ENCODE data around the gene SMAD6.
A peak's percentile ranks its signal among the peaks of the same experiment; 100 is the strongest.

Gene SMAD6

DNA sequence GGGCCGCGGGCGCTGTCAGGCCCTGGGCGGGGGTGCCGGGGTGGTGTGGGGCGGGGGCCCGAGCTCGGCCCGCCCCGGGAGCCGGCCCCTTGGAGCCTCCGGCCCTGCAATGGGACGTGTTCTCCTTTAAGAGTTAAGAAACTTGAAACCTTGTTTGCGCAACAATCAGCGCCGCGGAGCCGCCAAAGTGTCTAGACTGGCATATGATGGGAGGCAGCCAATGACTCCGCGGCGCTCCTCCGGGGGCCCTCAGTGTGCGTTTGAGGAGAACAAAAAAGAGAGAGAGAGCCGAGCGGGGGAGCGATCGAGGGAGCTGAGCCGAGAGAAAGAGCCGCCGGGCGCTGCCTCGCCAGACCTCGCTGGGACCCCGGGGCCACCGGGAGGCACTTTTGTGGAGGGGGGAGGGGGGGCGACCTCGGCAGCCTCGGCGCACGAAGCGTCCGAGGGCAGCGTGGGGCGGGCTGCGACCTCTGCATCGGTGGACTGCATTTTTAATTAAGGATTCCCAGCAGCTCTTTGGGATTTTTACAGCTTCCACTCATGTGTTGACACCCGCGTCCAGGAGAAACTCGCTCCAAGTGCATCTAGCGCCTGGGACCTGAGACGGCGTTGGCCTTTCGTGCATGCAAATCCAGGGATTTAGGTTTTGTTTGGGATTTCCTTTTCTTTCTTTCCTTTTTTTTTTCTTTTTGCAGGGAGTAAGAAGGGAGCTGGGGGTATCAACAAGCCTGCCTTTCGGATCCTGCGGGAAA is at the start of gene SMAD6:
SMAD6 (plus strand) TSS at position 202 of the 752 bp plus-strand sequence. CDS start 1,023 bp downstream, outside the sequence.
- peak; percentile 100 for DNase-seq (ENCODE audit: low spot score in 2 of 2)
- H3K4me1 ChIP-seq: peaks cover 39% of the 10 kb centered on the region
- 0 out of 2 replicates have a peak, but pooled peaks cover 7% of the 10 kb centered on the region for H3K36me3 ChIP-seq (replicated peaks)
- H3K27me3 ChIP-seq (ENCODE audit: low read depth): no peaks in the 10 kb centered on the region
- peak within 1 kb of the TSS; percentile 60 for H3K4me3 ChIP-seq
- H3K9me3 ChIP-seq: no peaks in the 10 kb centered on the region
- in situ Hi-C loops (cut with MboI; ENCODE audit: low sequenced_read_pairs): no loop called here

DNA sequence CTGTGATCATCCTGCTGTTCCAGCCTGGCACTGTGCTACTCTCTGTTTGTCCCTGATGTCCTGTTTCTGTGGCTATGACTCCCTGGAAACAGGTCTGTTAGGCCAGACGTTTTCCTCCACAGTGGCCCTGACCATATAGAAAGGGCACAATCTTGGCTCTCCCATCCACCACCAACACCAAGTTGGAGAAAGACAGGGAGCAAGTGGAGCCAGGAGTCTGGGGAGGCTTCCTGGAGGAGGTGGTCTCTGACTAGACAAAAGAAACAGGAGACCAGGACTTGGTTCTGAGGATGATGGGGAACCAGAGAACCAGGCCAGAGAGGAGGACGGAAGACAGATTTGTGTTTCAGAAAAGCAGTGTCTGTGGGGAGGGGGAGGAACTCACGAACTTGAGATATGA is 49.2 kb upstream of the SMAD6 start:
- no peak overlapping the region for H3K4me3 ChIP-seq
- H3K9me3 ChIP-seq: no peaks in the 10 kb centered on the region
- no peaks in the 10 kb centered on the region for H3K36me3 ChIP-seq (replicated peaks)
- in situ Hi-C loops (cut with MboI; ENCODE audit: low sequenced_read_pairs): no loop called here
- no peak for DNase-seq (ENCODE audit: low spot score in 2 of 2)
- H3K4me1 ChIP-seq: no peaks in the 10 kb centered on the region
- no peaks in the 10 kb centered on the region for H3K27me3 ChIP-seq (ENCODE audit: low read depth)

DNA sequence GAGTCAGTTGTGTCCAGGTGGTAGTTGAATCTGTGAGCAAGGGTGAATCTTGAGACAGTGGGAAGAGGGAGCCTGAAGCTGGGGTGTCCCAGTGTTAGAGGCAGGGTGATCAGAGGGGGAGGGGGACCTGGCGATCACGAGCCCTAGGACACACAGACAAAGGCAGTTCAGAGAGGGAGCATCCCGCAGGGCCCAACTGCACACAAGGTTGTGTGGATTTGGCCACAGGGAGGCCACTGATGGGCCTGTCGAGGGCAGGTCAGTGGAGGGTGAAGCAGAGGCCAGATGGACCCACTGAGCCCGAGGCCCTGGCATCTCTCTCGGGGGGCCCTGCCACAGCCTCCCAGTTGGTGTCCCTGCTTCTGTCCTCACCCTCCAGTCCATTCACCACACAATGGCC is 48.6 kb upstream of the SMAD6 start:
- Histone ChIP-seq H3K27me3 (ENCODE audit: low read depth) (no peaks in the 10 kb centered on the region), H3K36me3 (replicated peaks) (no peaks in the 10 kb centered on the region), H3K9me3 (no peaks in the 10 kb centered on the region), H3K4me1 (no peaks in the 10 kb centered on the region), H3K4me3 (no peak overlapping the region)
- in situ Hi-C loops (cut with MboI; ENCODE audit: low sequenced_read_pairs): no loop called here
- no peak for DNase-seq (ENCODE audit: low spot score in 2 of 2)

DNA sequence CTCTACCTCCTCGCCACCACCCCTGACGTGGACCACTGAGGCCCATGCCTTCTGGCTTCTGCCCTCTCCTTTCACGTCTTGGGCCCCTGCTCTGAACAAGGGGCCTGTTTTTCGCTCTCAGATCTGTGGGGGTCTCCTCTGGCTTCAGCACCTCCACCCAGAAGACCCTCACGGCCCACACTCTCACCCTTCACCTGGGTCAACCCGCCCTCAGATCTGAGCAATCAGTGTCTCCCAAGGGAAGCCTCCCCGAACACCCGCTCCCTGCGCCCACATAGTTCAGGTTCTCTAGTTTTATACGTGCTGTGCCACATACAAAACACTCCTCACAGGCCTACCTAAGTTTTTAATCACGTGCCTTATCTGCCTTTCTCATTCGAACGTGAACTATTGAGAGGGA is 48.2 kb upstream of the SMAD6 start:
- in situ Hi-C loops (cut with MboI; ENCODE audit: low sequenced_read_pairs): no loop called here
- no peaks in the 10 kb centered on the region for H3K4me1 ChIP-seq
- no peak overlapping the region for H3K4me3 ChIP-seq
- H3K27me3 ChIP-seq (ENCODE audit: low read depth): no peaks in the 10 kb centered on the region
- H3K36me3 ChIP-seq (replicated peaks): no peaks in the 10 kb centered on the region
- no peaks in the 10 kb centered on the region for H3K9me3 ChIP-seq
- no peak for DNase-seq (ENCODE audit: low spot score in 2 of 2)

DNA sequence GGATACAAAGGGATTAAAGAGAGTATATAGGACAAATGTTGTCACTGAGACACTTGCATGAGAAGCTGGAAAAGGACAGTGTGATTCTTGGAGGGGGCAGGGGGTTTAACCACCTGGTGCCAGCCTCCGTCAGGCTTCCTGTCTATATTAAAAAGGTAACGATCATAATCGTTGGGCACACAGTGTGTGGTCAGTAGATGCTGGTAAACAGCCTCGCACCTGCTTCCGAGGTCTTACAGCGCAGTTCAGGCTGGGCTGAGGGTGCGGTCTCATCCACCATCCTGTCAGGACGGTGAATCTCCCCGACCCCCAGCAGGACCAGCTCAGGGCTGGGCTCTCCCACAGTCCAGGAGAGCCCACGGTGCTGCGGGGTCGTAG is 47.7 kb upstream of the SMAD6 start:
- Histone ChIP-seq H3K27me3 (ENCODE audit: low read depth) (no peaks in the 10 kb centered on the region), H3K4me1 (no peaks in the 10 kb centered on the region), H3K36me3 (replicated peaks) (no peaks in the 10 kb centered on the region), H3K9me3 (no peaks in the 10 kb centered on the region), H3K4me3 (no peak overlapping the region)
- no peak for DNase-seq (ENCODE audit: low spot score in 2 of 2)
- in situ Hi-C loops (cut with MboI; ENCODE audit: low sequenced_read_pairs): no loop called here

DNA sequence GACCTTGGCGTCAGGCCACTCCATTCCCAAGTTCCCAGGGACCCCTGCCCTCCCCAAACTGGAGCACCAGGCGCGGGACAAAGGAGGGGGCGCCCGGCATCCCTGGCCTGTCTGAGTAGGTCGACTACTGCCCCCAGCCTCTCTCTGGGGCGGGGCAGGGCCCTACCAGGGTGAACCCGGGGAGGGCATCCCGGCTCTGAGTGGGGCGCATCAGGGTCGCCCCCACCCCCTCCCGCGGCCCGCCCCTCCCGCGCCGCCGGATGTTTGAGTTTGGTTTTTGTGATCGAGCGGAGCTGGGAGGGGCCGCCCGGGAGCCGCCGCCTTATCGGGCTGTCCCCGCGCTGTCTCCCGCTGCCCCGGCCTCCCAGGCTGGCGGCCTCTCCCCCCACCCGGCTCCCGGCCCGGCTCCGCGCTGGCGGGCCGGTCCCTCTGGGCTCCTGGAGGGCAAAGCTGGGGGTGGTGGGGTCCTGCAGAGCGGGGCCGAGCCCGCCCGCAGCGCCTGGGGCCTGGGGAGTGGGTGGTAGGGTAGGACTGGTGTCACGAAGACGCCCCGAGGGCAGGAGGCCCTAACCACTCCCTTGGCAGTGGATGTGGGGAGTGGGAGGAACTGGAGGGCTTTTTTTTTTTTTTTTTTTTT is 47.2 kb upstream of the SMAD6 start:
- Histone ChIP-seq H3K4me3 (no peak overlapping the region), H3K36me3 (replicated peaks) (no peaks in the 10 kb centered on the region), H3K4me1 (no peaks in the 10 kb centered on the region), H3K9me3 (no peaks in the 10 kb centered on the region), H3K27me3 (ENCODE audit: low read depth) (no peaks in the 10 kb centered on the region)
- DNase-seq (ENCODE audit: low spot score in 2 of 2): no peak
- in situ Hi-C loops (cut with MboI; ENCODE audit: low sequenced_read_pairs): no loop called here

DNA sequence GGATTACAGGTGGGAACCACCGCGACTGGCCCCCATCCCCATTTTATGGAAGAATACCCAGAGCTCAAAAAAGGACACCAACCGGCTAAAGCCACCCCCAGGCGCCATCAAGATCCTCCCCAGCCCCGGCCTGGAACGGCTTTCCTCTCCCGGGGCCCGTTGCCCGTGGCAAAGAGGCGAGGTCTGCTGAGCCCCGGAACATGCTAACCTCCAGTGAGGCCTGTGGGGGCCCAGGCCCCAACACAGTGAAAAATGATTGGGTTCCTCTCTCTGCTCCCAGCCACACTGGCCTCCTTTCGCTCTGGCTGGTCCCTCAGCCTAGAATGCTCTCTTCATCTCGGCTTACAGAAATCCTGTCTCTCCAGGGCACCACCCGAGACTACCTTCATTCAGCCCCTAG is 46.5 kb upstream of the SMAD6 start:
- H3K4me1 ChIP-seq: no peaks in the 10 kb centered on the region
- DNase-seq (ENCODE audit: low spot score in 2 of 2): no peak
- in situ Hi-C loops (cut with MboI; ENCODE audit: low sequenced_read_pairs): no loop called here
- H3K9me3 ChIP-seq: no peaks in the 10 kb centered on the region
- H3K36me3 ChIP-seq (replicated peaks): no peaks in the 10 kb centered on the region
- no peaks in the 10 kb centered on the region for H3K27me3 ChIP-seq (ENCODE audit: low read depth)
- no peak overlapping the region for H3K4me3 ChIP-seq

DNA sequence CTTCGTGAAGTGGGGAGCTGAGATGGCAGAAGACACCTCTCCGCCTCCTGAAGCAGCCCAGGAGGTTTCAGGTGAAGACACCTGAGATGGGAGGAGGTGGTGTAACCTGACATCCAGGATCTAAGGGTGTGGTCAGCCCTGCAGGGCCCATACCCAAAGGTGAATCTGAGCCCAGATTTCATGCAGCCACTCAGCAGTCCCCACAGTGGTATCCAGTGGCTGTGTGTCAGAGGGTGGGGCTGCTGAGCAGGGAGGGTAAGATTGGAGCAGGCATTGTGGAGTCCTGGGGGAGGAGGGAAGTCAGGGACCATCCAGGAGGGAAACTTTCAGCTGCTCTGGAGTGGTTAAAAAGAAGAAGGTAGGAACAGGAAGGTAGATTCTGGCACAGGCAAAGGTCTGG is 46.0 kb upstream of the SMAD6 start:
- in situ Hi-C loops (cut with MboI; ENCODE audit: low sequenced_read_pairs): no loop called here
- H3K4me1 ChIP-seq: no peaks in the 10 kb centered on the region
- H3K27me3 ChIP-seq (ENCODE audit: low read depth): no peaks in the 10 kb centered on the region

DNA sequence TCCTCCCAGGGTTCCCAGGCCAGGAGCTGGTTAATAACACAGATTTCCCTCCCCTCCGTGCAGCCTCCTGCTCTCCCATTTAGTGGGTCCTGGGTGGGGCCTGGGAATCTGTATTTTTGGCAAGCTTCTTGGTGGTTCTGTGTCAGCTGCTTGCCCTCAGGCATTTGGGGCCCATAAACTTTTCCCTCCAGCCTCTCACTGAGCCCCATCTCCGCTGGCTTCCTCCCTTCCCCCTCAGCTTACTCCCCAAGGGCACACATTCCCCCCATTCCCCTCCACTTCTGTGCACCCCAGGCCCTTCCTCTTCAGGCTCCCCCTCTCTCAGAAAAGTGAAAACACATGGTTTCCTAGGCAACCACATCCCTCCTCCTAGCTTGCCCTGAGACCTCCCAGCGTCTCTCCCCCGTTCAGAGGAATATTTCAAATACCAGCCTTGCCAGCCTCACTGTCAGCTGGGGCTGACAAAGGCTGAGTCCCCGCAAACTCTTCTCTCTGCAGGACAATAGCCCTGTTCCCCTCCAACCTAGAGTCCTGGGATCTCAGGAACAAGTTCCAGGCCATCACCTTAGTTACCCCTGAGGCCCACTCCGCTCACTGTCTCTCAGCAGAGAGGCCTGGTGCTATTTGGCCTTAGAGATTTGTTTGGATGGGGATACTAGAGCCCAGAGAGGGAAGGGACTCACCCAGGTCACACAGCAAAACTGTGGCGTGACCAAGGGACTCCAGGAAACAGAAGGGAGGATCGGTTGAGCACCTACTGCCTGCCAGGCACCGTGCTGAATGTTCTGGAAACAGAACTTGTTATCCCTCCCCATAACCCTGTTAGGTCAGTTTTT is 44.6 kb upstream of the SMAD6 start:
- no peaks in the 10 kb centered on the region for H3K27me3 ChIP-seq (ENCODE audit: low read depth)
- in situ Hi-C loops (cut with MboI; ENCODE audit: low sequenced_read_pairs): no loop called here
- no peaks in the 10 kb centered on the region for H3K4me1 ChIP-seq
- no peak overlapping the region for H3K4me3 ChIP-seq
- no peaks in the 10 kb centered on the region for H3K36me3 ChIP-seq (replicated peaks)
- no peaks in the 10 kb centered on the region for H3K9me3 ChIP-seq
- no peak for DNase-seq (ENCODE audit: low spot score in 2 of 2)

More for the DNA sequence above, 46.0 kb upstream of the SMAD6 start:
- no peak for DNase-seq (ENCODE audit: low spot score in 2 of 2)
- Histone ChIP-seq H3K36me3 (replicated peaks) (no peaks in the 10 kb centered on the region), H3K9me3 (no peaks in the 10 kb centered on the region), H3K4me3 (no peak overlapping the region)

DNA sequence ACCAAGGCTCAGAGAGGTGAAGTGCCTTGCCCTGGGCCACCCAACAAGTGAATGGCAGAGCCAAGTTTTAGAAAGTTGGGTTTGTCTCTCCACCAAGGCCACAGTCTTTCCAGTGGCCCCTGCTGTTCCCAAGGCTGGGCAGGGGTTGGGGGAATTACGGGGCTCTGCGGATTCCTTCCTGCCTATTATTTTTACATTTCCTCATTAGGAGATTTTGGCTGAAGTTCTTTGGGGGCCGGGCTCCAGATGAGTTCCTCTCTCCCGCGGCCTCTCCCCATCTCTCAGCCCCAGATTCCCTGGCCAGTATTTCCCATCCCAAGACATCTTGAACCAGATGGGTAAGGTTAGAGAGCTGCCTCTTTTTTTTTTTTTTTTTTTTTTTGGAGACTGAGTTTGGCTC is 44.0 kb upstream of the SMAD6 start:
- in situ Hi-C loops (cut with MboI; ENCODE audit: low sequenced_read_pairs): no loop called here
- Histone ChIP-seq H3K27me3 (ENCODE audit: low read depth) (no peaks in the 10 kb centered on the region), H3K9me3 (no peaks in the 10 kb centered on the region), H3K4me3 (no peak overlapping the region), H3K4me1 (no peaks in the 10 kb centered on the region), H3K36me3 (replicated peaks) (no peaks in the 10 kb centered on the region)
- no peak for DNase-seq (ENCODE audit: low spot score in 2 of 2)

DNA sequence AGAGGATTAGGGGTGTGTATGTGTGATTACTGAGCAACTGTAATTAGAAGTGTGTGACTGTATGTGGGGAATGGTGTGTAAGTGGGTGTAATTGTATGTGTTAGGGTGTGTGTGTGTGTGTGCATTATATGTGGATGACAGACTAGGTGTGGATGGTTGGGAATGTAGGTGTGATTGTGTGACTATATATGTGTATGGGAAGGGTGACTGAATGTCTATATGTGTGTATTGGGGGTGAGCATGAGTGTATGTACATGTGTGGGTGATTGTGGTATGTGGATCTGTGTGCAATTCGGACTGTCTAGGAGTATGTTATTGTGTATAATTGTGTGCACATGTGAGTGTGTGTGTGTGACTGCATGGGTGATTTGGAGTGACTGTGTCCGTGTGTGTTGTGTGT is 43.2 kb upstream of the SMAD6 start:
- H3K27me3 ChIP-seq (ENCODE audit: low read depth): no peaks in the 10 kb centered on the region
- H3K4me3 ChIP-seq: no peak overlapping the region
- no peaks in the 10 kb centered on the region for H3K36me3 ChIP-seq (replicated peaks)
- no peak for DNase-seq (ENCODE audit: low spot score in 2 of 2)
- no peaks in the 10 kb centered on the region for H3K4me1 ChIP-seq
- in situ Hi-C loops (cut with MboI; ENCODE audit: low sequenced_read_pairs): no loop called here
- H3K9me3 ChIP-seq: no peaks in the 10 kb centered on the region

DNA sequence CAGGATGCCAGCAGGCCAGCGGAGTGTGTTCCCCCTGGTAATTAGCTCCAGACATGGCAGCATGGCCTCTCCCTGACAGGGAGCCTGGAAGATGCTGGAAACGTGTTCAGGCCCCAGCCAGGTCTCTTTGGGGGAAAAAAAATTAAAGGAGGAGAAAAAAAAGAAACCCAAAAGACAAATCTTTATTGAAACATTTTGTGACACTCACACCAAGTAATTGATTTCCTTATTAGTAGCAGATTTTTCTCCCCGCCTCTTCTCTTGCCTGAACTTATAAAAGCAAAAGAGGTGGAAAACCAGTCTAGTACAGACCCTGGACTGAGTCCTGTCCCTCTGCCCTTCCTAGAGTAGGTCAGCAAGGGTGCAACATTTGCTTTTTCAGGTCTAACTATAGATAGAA is 42.7 kb upstream of the SMAD6 start:
- H3K4me1 ChIP-seq: no peaks in the 10 kb centered on the region
- no peaks in the 10 kb centered on the region for H3K27me3 ChIP-seq (ENCODE audit: low read depth)
- H3K4me3 ChIP-seq: no peak overlapping the region
- in situ Hi-C loops (cut with MboI; ENCODE audit: low sequenced_read_pairs): no loop called here
- H3K9me3 ChIP-seq: no peaks in the 10 kb centered on the region
- DNase-seq (ENCODE audit: low spot score in 2 of 2): no peak
- no peaks in the 10 kb centered on the region for H3K36me3 ChIP-seq (replicated peaks)

DNA sequence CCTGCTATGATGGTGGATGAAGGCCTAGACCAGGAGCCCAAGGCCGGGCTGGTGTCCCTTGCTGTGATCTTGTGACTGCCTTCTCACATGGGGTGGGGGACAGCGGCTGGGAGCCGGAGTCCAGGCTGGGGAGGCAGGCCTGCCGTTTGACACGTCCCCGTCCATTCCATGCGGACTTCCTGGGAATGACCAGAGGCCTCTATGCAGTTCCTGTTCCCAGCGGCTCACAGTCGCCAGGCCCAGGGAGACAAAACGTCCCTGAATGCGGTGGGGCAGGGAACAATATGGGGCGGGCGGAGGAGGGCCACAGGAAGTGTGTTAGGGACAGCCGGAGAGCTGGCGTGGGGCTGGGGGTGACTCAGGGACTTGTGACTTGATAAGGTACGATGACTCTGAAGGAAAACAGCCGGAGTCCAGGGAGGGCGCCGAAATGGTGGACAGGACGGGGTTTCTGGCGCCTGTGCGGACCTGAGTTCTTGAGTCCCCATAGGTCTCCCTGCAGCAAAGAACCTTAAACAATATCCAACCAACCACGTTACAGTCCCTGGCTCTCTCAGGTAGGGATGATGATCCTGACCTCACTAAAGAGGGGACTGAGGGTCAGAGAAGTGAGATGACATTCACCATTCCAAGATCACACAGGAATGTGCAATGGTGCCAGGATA is 40.5 kb upstream of the SMAD6 start:
- DNase-seq (ENCODE audit: low spot score in 2 of 2): no peak
- no peak overlapping the region for H3K4me3 ChIP-seq

DNA sequence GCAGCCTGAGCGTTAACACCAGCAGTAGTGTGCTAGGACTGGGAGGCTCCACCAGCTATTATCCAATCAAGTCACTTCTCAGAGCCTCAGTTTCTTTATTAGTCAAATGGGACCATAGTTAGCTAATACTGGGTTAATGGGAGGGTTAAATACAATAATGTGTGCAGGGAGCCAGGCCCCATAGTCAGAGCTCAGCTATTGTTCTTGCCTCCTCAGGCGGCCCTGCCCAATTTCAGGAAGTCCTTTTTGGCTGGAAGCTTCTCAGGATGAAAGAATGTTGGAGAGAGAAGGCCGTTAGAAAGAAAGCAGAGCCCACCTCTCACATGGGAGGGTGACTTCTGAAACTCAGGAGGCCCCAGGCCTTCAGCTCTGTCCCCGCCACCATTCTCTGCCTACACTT is 39.5 kb upstream of the SMAD6 start:
- Histone ChIP-seq H3K9me3 (no peaks in the 10 kb centered on the region), H3K4me1 (no peaks in the 10 kb centered on the region), H3K27me3 (ENCODE audit: low read depth) (no peaks in the 10 kb centered on the region), H3K4me3 (no peak overlapping the region), H3K36me3 (replicated peaks) (no peaks in the 10 kb centered on the region)
- no peak for DNase-seq (ENCODE audit: low spot score in 2 of 2)
- in situ Hi-C loops (cut with MboI; ENCODE audit: low sequenced_read_pairs): no loop called here

More for the DNA sequence above, 40.5 kb upstream of the SMAD6 start:
- Histone ChIP-seq H3K27me3 (ENCODE audit: low read depth) (no peaks in the 10 kb centered on the region), H3K4me1 (no peaks in the 10 kb centered on the region), H3K9me3 (no peaks in the 10 kb centered on the region), H3K36me3 (replicated peaks) (no peaks in the 10 kb centered on the region)
- in situ Hi-C loops (cut with MboI; ENCODE audit: low sequenced_read_pairs): no loop called here
